DND-41 (cell line): ENCODE results near the gene CCDC136.

Experiments
- EZH2 ChIP-seq: IDR thresholded peaks from 3 replicates; pipeline ENCODE4 v1.6.1; 2012; ENCODE audit warnings: borderline replicate concordance, low read depth, mild to moderate bottlenecking, moderate library complexity, low read length, inconsistent platforms; ENCODE audit not compliant: severe bottlenecking
- TF ChIP-seq, protein P1 (sequence below): IDR thresholded peaks from 2 replicates; pipeline ENCODE4 v1.5.1; 2012; ENCODE audit warnings: borderline replicate concordance, low read length, moderate library complexity, mild to moderate bottlenecking; ENCODE audit not compliant: poor library complexity, severe bottlenecking; ENCODE audit errors: extremely low read depth

DNA sequence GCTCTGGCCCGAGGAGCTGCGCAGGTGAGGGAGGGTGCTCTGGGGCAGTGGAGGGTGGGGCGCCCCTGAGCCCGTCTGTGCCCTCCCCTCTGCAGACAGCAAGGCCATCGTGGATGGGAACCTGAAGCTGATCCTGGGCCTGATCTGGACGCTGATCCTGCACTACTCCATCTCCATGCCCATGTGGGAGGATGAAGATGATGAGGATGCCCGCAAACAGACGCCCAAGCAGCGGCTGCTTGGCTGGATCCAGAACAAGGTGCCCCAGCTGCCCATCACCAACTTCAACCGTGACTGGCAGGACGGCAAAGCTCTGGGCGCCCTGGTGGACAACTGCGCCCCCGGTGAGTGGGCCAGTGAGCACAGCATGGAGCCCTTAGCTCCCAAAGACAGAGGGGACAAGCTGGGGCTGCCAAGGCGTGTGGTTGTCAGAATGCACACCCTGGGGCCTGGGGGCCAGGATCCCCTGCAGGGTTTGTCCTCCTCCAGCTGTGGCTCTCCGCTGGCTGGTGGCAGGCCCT lies 43.5 kb downstream of the CCDC136 start:
- TF ChIP-seq, protein P1, sequence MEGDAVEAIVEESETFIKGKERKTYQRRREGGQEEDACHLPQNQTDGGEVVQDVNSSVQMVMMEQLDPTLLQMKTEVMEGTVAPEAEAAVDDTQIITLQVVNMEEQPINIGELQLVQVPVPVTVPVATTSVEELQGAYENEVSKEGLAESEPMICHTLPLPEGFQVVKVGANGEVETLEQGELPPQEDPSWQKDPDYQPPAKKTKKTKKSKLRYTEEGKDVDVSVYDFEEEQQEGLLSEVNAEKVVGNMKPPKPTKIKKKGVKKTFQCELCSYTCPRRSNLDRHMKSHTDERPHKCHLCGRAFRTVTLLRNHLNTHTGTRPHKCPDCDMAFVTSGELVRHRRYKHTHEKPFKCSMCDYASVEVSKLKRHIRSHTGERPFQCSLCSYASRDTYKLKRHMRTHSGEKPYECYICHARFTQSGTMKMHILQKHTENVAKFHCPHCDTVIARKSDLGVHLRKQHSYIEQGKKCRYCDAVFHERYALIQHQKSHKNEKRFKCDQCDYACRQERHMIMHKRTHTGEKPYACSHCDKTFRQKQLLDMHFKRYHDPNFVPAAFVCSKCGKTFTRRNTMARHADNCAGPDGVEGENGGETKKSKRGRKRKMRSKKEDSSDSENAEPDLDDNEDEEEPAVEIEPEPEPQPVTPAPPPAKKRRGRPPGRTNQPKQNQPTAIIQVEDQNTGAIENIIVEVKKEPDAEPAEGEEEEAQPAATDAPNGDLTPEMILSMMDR = no peak
- no peak for TF ChIP-seq EZH2
